ENCODE results near the gene SHB. TPM values are rescaled to one million over a fixed set of nuclear protein-coding genes. Genes with fewer than 3 reads are reported as not detected.

Gene SHB
- total and polyA plus RNA-seq, 2 experiments from 2014 or later = 20.8 to 48.3 TPM

DNA sequence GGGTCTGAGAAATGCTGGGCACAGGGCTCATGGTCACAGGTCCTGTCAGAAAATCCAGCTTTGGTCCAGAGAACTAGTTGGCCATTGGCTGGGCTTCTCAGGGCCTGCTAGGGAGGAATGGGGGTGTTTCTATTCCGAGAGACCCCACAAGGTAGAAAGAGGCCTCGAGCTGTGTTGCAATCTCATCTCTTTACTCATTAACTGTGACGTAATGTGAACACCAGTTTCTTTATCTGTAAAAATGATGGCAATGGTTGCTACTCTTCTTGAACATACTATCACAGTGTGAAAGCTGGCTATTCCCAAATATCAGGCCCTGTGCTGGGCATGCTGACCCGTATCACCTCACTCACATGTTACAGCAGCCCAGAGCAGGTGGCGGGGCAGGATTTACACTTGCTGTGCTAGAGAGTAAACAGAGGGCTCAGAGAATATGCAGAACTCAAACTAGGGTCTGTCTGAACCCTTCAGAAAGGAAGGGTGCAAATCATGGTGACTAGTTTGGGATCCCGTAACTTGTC is 129.4 kb downstream of the SHB start:
- Histone ChIP-seq H3K27me3 (no peaks in the 10 kb centered on the region), H4K20me1 (ENCODE audit: insufficient read depth, poor library complexity, severe bottlenecking) (no peaks in the 10 kb centered on the region), H3K4me3 (no peak overlapping the region), H2AFZ (no peak overlapping the region), H3K4me2 (peak overlapping the region; percentile 28), H3K36me3 (replicated peaks; ENCODE audit: insufficient read depth, low read depth) (no peaks in the 10 kb centered on the region), H3K27ac (peak overlapping the region; percentile 77), H3K9me3 (ENCODE audit: low read depth) (no peaks in the 10 kb centered on the region), H3K4me1 (ENCODE audit: insufficient read depth) (peaks cover 60% of the 10 kb centered on the region), H3K9me2 (replicated peaks; ENCODE audit: insufficient read depth) (no peaks in the 10 kb centered on the region), H3K79me2 (peaks cover 5% of the 10 kb centered on the region)
- no peak for DNase-seq (ENCODE audit: low spot score)
- TF ChIP-seq EZH2phosphoT487 (IDR thresholded peaks at IDR 0.05; ENCODE audit: low read depth, severe bottlenecking, unreplicated experiment) = no peak
- no peak for TF ChIP-seq EZH2 (IDR thresholded peaks at IDR 0.05; ENCODE audit: borderline replicate concordance)
- TF ChIP-seq, protein P1, sequence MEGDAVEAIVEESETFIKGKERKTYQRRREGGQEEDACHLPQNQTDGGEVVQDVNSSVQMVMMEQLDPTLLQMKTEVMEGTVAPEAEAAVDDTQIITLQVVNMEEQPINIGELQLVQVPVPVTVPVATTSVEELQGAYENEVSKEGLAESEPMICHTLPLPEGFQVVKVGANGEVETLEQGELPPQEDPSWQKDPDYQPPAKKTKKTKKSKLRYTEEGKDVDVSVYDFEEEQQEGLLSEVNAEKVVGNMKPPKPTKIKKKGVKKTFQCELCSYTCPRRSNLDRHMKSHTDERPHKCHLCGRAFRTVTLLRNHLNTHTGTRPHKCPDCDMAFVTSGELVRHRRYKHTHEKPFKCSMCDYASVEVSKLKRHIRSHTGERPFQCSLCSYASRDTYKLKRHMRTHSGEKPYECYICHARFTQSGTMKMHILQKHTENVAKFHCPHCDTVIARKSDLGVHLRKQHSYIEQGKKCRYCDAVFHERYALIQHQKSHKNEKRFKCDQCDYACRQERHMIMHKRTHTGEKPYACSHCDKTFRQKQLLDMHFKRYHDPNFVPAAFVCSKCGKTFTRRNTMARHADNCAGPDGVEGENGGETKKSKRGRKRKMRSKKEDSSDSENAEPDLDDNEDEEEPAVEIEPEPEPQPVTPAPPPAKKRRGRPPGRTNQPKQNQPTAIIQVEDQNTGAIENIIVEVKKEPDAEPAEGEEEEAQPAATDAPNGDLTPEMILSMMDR (IDR thresholded peaks at IDR 0.05; ENCODE audit: poor library complexity) = no peak
- 73% methylated on average over 6 of the region's 6 CpGs for WGBS (ENCODE audit: low lambda C conversion rate, missing lambda C conversion rate)

DNA sequence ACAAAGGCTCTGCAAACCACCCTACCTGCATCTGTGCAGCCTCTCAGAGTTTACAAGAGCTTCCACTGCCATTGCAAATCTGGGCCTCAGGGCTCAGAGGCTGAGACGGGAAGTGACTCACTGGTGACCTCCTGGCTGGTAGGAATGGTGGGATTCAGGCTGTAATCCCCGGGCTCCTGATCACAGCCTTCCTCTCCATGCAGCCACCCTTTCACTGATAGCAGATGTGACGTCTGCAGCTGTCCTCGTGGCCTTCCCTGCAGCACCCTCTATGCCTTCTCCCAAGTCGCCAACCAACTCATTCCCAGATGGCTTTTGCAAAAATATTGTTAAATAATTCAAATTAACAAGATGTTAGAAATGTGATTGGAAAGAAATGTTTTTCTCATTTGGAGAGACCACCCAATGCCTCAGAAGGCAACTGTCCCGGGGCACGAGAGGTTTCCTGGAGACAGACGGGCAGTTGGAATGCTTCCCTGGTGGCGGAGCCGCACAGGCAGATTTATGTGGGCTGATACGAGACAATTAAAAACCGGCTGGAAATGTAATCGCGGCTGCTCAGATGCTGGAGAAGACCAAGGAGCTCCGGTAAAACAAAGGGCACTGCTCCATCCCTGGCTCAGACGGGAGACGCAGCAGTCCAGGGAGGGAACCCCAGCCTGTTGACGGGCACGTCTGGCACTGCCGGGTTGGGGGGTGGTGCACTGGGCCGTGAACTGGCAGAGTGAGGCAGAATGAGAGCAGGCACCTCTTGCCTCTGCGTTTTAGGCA is 130.7 kb downstream of the SHB start:
- peak overlapping the region; percentile 28 for H3K4me2 ChIP-seq
- H3K9me2 ChIP-seq (replicated peaks; ENCODE audit: insufficient read depth) = no peaks in the 10 kb centered on the region
- H3K36me3 ChIP-seq (replicated peaks; ENCODE audit: insufficient read depth, low read depth) = no peaks in the 10 kb centered on the region
- H3K27me3 ChIP-seq = no peaks in the 10 kb centered on the region
- TF ChIP-seq EZH2phosphoT487 (IDR thresholded peaks at IDR 0.05; ENCODE audit: low read depth, severe bottlenecking, unreplicated experiment) (no peak), EZH2 (IDR thresholded peaks at IDR 0.05; ENCODE audit: borderline replicate concordance) (no peak)
- TF ChIP-seq, protein P1 (IDR thresholded peaks at IDR 0.05; ENCODE audit: poor library complexity) = no peak
- H3K4me1 ChIP-seq (ENCODE audit: insufficient read depth) = peaks cover 49% of the 10 kb centered on the region
- H4K20me1 ChIP-seq (ENCODE audit: insufficient read depth, poor library complexity, severe bottlenecking) = no peaks in the 10 kb centered on the region
- H3K27ac ChIP-seq = peak overlapping the region; percentile 77
- 43% methylated on average over 22 of the region's 22 CpGs for WGBS (ENCODE audit: low lambda C conversion rate, missing lambda C conversion rate)
- peaks cover 5% of the 10 kb centered on the region for H3K79me2 ChIP-seq
- no peaks in the 10 kb centered on the region for H3K9me3 ChIP-seq (ENCODE audit: low read depth)
- no peak overlapping the region for H3K4me3 ChIP-seq
- peak; percentile 56 for DNase-seq (ENCODE audit: low spot score)
- H2AFZ ChIP-seq = no peak overlapping the region

DNA sequence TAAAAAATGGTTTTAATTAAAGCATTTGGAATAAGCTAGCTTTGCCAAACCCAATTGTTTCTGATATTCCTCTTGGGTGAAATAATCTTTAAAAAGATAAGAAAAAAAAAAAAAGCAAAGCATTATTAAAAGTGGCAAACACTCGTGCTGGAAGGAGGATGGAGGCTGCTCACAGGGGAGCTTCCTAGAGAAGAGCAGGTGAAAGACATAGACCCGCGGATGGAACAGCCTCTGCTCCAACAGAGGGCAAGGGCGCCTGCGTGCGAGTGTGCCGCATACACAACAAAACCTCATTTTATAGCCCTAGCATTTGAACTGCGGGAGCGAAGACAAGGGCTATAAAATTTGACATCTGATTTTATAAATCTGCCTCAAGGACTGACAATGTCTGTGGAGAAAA is 131.7 kb downstream of the SHB start:
- TF ChIP-seq EZH2 (IDR thresholded peaks at IDR 0.05; ENCODE audit: borderline replicate concordance) (no peak), EZH2phosphoT487 (IDR thresholded peaks at IDR 0.05; ENCODE audit: low read depth, severe bottlenecking, unreplicated experiment) (no peak)
- TF ChIP-seq, protein P1 (IDR thresholded peaks at IDR 0.05; ENCODE audit: poor library complexity) = no peak
- no peaks in the 10 kb centered on the region for H3K27me3 ChIP-seq
- WGBS (ENCODE audit: low lambda C conversion rate, missing lambda C conversion rate) = 62% methylated on average over 9 of the region's 9 CpGs
- H3K36me3 ChIP-seq (replicated peaks; ENCODE audit: insufficient read depth, low read depth) = no peaks in the 10 kb centered on the region
- H3K9me2 ChIP-seq (replicated peaks; ENCODE audit: insufficient read depth) = no peaks in the 10 kb centered on the region
- H3K9me3 ChIP-seq (ENCODE audit: low read depth) = no peaks in the 10 kb centered on the region
- H3K27ac ChIP-seq = peak overlapping the region; percentile 77
- no peak overlapping the region for H2AFZ ChIP-seq
- H3K4me2 ChIP-seq = peak overlapping the region; percentile 28
- no peak for DNase-seq (ENCODE audit: low spot score)
- peaks cover 40% of the 10 kb centered on the region for H3K4me1 ChIP-seq (ENCODE audit: insufficient read depth)
- H4K20me1 ChIP-seq (ENCODE audit: insufficient read depth, poor library complexity, severe bottlenecking) = no peaks in the 10 kb centered on the region
- no peak overlapping the region for H3K4me3 ChIP-seq
- H3K79me2 ChIP-seq = peaks cover 5% of the 10 kb centered on the region
